ENCODE data around the gene PALD1.

The PALD1 gene

DNA sequence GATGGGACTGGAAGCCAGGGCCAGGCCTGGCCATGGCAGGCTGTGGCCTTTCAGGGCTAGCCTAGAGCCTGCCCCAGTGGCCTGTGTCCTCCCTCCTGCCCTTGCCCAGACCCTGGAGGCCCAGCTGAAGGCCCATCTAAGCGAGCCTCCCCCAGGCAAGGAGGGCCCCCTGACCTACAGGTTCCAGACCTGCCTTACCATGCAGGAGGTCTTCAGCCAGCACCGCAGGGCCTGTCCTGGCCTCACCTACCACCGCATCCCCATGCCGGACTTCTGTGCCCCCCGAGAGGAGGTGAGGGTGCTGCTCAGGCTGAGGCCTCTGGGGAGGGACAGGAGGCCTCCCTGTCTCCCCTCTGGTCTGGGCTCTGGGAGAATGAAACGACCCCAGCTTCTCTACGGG is 60.9 kb downstream of the PALD1 start:
- TF ChIP-seq GABPA (IDR thresholded peaks at IDR 0.05; ENCODE audit: low read depth): no peak
- TF ChIP-seq, protein P1, sequence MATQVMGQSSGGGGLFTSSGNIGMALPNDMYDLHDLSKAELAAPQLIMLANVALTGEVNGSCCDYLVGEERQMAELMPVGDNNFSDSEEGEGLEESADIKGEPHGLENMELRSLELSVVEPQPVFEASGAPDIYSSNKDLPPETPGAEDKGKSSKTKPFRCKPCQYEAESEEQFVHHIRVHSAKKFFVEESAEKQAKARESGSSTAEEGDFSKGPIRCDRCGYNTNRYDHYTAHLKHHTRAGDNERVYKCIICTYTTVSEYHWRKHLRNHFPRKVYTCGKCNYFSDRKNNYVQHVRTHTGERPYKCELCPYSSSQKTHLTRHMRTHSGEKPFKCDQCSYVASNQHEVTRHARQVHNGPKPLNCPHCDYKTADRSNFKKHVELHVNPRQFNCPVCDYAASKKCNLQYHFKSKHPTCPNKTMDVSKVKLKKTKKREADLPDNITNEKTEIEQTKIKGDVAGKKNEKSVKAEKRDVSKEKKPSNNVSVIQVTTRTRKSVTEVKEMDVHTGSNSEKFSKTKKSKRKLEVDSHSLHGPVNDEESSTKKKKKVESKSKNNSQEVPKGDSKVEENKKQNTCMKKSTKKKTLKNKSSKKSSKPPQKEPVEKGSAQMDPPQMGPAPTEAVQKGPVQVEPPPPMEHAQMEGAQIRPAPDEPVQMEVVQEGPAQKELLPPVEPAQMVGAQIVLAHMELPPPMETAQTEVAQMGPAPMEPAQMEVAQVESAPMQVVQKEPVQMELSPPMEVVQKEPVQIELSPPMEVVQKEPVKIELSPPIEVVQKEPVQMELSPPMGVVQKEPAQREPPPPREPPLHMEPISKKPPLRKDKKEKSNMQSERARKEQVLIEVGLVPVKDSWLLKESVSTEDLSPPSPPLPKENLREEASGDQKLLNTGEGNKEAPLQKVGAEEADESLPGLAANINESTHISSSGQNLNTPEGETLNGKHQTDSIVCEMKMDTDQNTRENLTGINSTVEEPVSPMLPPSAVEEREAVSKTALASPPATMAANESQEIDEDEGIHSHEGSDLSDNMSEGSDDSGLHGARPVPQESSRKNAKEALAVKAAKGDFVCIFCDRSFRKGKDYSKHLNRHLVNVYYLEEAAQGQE (IDR thresholded peaks at IDR 0.05; ENCODE audit: insufficient replicate concordance, low read depth): no peak
- no peak for TF ChIP-seq SPI1 (IDR thresholded peaks at IDR 0.05; ENCODE audit: borderline replicate concordance, low read depth)
- TF ChIP-seq POLR2AphosphoS5 (IDR thresholded peaks at IDR 0.05; ENCODE audit: low read depth): no peak
- TF ChIP-seq, protein P2, sequence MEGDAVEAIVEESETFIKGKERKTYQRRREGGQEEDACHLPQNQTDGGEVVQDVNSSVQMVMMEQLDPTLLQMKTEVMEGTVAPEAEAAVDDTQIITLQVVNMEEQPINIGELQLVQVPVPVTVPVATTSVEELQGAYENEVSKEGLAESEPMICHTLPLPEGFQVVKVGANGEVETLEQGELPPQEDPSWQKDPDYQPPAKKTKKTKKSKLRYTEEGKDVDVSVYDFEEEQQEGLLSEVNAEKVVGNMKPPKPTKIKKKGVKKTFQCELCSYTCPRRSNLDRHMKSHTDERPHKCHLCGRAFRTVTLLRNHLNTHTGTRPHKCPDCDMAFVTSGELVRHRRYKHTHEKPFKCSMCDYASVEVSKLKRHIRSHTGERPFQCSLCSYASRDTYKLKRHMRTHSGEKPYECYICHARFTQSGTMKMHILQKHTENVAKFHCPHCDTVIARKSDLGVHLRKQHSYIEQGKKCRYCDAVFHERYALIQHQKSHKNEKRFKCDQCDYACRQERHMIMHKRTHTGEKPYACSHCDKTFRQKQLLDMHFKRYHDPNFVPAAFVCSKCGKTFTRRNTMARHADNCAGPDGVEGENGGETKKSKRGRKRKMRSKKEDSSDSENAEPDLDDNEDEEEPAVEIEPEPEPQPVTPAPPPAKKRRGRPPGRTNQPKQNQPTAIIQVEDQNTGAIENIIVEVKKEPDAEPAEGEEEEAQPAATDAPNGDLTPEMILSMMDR (IDR thresholded peaks at IDR 0.05; ENCODE audit: insufficient read depth, low read length): no peak
- no peak overlapping the region for H3K27ac ChIP-seq (replicated peaks)
- no peaks in the 10 kb centered on the region for H3K27me3 ChIP-seq (ENCODE audit: insufficient read depth, poor library complexity, severe bottlenecking)
- DNase-seq (ENCODE audit: low read depth in 1 of 2, low spot score in 1 of 2): no peak
- no peak overlapping the region for H3K4me3 ChIP-seq (replicated peaks; ENCODE audit: insufficient read depth, low read length)

DNA sequence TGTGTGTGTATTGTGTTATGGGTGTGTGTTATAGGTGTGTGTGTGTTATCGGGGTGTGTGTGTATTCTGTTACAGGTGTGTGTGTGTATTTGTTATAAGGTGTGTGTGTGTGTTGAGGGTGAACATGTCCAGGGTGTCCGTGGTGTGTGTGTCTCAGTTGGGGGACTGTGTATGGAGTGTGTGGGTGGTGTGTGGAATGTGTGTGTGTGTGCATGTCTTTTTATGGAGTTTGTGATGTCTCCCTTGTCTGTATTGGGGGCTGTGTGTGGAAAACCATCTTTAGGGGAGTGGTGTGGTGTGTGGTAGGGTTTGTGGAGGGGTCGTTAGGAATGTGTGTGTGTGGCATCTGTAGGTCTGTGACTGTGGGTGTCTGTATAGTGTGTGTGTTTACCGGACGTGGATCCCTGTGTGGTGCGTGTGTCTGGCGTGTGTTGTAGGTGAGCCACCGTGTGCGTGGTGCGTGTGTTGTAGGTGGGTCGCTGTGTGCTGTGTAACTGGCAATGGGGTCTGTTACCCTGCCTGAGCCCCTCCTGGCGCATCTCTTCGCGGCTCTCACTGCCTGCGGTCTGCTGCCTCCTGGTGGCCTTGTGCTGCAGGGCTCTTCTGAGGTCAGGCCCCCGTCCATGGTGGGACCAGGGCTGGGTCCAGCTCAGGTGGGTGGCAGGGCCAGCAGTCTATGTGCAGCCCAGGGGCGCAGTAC is 61.7 kb downstream of the PALD1 start:
- H3K4me3 ChIP-seq (replicated peaks; ENCODE audit: insufficient read depth, low read length): no peak overlapping the region
- TF ChIP-seq SPI1 (IDR thresholded peaks at IDR 0.05; ENCODE audit: borderline replicate concordance, low read depth): no peak
- TF ChIP-seq, protein P2 (IDR thresholded peaks at IDR 0.05; ENCODE audit: insufficient read depth, low read length): peak; percentile 51
- DNase-seq (ENCODE audit: low read depth in 1 of 2, low spot score in 1 of 2): no peak
- H3K27me3 ChIP-seq (ENCODE audit: insufficient read depth, poor library complexity, severe bottlenecking): no peaks in the 10 kb centered on the region
- H3K27ac ChIP-seq (replicated peaks): no peak overlapping the region

DNA sequence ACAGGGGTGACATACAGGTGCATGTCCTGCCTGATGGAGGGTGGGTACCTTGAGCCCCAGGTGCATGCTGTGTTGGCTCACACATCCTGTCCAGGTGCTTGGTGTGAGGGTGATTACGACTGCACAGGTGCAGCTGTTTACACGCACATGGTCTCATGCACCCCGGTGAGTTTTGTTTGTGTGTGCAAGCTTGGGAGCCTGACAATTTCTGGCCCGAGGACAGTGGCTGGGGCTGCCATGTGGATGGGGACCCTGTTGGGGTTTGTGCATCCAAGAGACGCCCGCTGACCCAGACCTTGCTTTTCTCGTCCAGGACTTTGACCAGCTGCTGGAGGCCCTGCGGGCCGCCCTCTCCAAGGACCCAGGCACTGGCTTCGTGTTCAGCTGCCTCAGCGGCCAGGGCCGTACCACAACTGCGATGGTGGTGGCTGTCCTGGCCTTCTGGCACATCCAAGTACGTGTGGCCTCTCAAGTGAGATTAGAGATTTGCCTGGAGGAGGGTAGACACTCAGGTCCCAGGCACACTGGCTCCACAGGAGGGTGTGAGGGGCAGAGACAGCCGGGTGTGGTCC is 62.3 kb downstream of the PALD1 start:
- H3K27ac ChIP-seq (replicated peaks): no peak overlapping the region
- no peaks in the 10 kb centered on the region for H3K27me3 ChIP-seq (ENCODE audit: insufficient read depth, poor library complexity, severe bottlenecking)
- DNase-seq (ENCODE audit: low read depth in 1 of 2, low spot score in 1 of 2): no peak
- TF ChIP-seq, protein P1 (IDR thresholded peaks at IDR 0.05; ENCODE audit: insufficient replicate concordance, low read depth): no peak
- TF ChIP-seq, protein P2 (IDR thresholded peaks at IDR 0.05; ENCODE audit: insufficient read depth, low read length): no peak
- TF ChIP-seq POLR2AphosphoS5 (IDR thresholded peaks at IDR 0.05; ENCODE audit: low read depth): no peak
- no peak for TF ChIP-seq GABPA (IDR thresholded peaks at IDR 0.05; ENCODE audit: low read depth)
- TF ChIP-seq SPI1 (IDR thresholded peaks at IDR 0.05; ENCODE audit: borderline replicate concordance, low read depth): no peak
- H3K4me3 ChIP-seq (replicated peaks; ENCODE audit: insufficient read depth, low read length): no peak overlapping the region

All from HL-60 (cell line).